H1 (cell line): ENCODE measurements around the gene ANXA2. TPM values are rescaled to one million over a fixed set of nuclear protein-coding genes. Genes with fewer than 3 reads are reported as not detected.

Experiments
- CTCF ChIA-PET: fragments of 300-600 bp; sonication (Branson Sonifier 250); formaldehyde crosslinking; loops from one replicate; lab custom pipeline; 2021; ENCODE audit not compliant: partially characterized antibody; lab: Charles Lee
- POLR2A ChIA-PET: fragments of 300-600 bp; sonication (Branson Sonifier 250); formaldehyde crosslinking; loops from one replicate; lab custom pipeline; 2021; ENCODE audit warnings: inconsistent platforms; ENCODE audit not compliant: partially characterized antibody; lab: Charles Lee
- DNase-seq, 2 experiments: peaks; one replicate each; pipeline versions ENCODE4 v3.0.0 to v3.0.0-alpha.2; 2010 to 2022; ENCODE audit warnings: low spot score in 2 of 2, low read depth in 1 of 2, mixed read lengths in 1 of 2
- FAIRE-seq: peaks from 2 replicates; lab custom pipeline; 2011; peaks lifted over from hg19 to GRCh38; lab: Jason Lieb, UNC
- H2AFZ ChIP-seq: 2 replicates; pipeline ENCODE4 v1.8.1; 2012; ENCODE audit warnings: low read length, inconsistent platforms
- H2AK5ac ChIP-seq: 2 replicates; pipeline ENCODE4 v1.6.1; 2013; ENCODE audit warnings: low read depth, low read length
- H2BK120ac ChIP-seq: replicated peaks from 2 replicates; pipeline ENCODE3; 2013; ENCODE audit warnings: low read depth, low read length, inconsistent platforms
- H2BK12ac ChIP-seq: 2 replicates; pipeline ENCODE4 v1.6.1; 2013; ENCODE audit warnings: low read depth, low read length
- H2BK15ac ChIP-seq: 2 replicates; pipeline ENCODE4 v1.6.1; 2013; ENCODE audit warnings: low read length
- H2BK20ac ChIP-seq: 2 replicates; pipeline ENCODE4 v1.6.1; 2013; ENCODE audit warnings: low read length
- H2BK5ac ChIP-seq: 2 replicates; pipeline ENCODE4 v1.6.1; 2013; ENCODE audit warnings: low read depth, low read length
- H3K14ac ChIP-seq: 2 replicates; pipeline ENCODE4 v1.6.1; 2013; ENCODE audit warnings: inconsistent platforms; ENCODE audit not compliant: insufficient read length
- H3K18ac ChIP-seq: 2 replicates; pipeline ENCODE4 v1.6.1; 2013; ENCODE audit warnings: low read length; ENCODE audit errors: extremely low read depth
- H3K23ac ChIP-seq: 2 replicates; pipeline ENCODE4 v1.6.1; 2013; ENCODE audit warnings: inconsistent platforms; ENCODE audit not compliant: insufficient read length
- H3K23me2 ChIP-seq: 2 replicates; pipeline ENCODE4 v1.6.1; 2013; ENCODE audit warnings: low read depth, low read length
- H3K27ac ChIP-seq: 2 replicates; pipeline ENCODE4 v1.6.1; 2011; ENCODE audit warnings: low read depth, low read length, inconsistent platforms
- H3K27me3 ChIP-seq, 4 experiments: replicated peaks in 1 of 4; 1 replicate in 1 of 4; 2 replicates in 3 of 4; pipeline versions ENCODE4 v1.6.1 to v1.8.1; 2011 to 2013; ENCODE audit warnings: low read length in 3 of 4, mild to moderate bottlenecking in 3 of 4, inconsistent platforms in 2 of 4, mixed read lengths in 2 of 4, moderate library complexity in 1 of 4; ENCODE audit not compliant: control insufficient read depth in 3 of 4, insufficient read depth in 3 of 4; ENCODE audit errors: extremely low read depth in 1 of 4
- H3K36me3 ChIP-seq, 4 experiments: 2 replicates each; pipeline versions ENCODE4 v1.6.1 to v1.8.1; 2011 to 2013; ENCODE audit warnings: mild to moderate bottlenecking in 4 of 4, low read length in 3 of 4, moderate library complexity in 2 of 4, control low read depth in 1 of 4, inconsistent platforms in 1 of 4; ENCODE audit not compliant: insufficient read depth in 4 of 4, control insufficient read depth in 2 of 4
- H3K4ac ChIP-seq: replicated peaks from 2 replicates; pipeline ENCODE3; 2013; ENCODE audit warnings: low read length, low read depth, mixed read lengths, inconsistent platforms; ENCODE audit not compliant: insufficient read length
- H3K4me1 ChIP-seq, 4 experiments: replicated peaks in 1 of 4; 1 replicate in 1 of 4; 2 replicates in 3 of 4; pipeline versions ENCODE4 v1.6.1 to v1.8.1; 2011 to 2013; ENCODE audit warnings: low read length in 3 of 4, inconsistent platforms in 2 of 4, mixed read lengths in 1 of 4; ENCODE audit not compliant: insufficient read depth in 4 of 4, control insufficient read depth in 3 of 4
- H3K4me2 ChIP-seq, 2 experiments: 2 replicates each; pipeline versions ENCODE4 v1.6.1 to v1.8.1; 2011 to 2013; ENCODE audit warnings: low read depth in 2 of 2, low read length in 2 of 2, control low read depth in 1 of 2, inconsistent platforms in 1 of 2, mild to moderate bottlenecking in 1 of 2; ENCODE audit not compliant: insufficient read depth in 1 of 2
- H3K4me3 ChIP-seq, 4 experiments: fragments of 200-600, 300-600 bp in 1 of 4; sonication (generic), shearing (Covaris generic), sonication (Bioruptor Twin) in 1 of 4; 2 replicates each; pipeline versions ENCODE4 v1.5.1 to v1.8.1; 2011 to 2016; ENCODE audit warnings: low read length in 4 of 4, low read depth in 3 of 4, control low read depth in 2 of 4, inconsistent platforms in 2 of 4, mild to moderate bottlenecking in 2 of 4, mixed read lengths in 1 of 4, moderate library complexity in 1 of 4; ENCODE audit not compliant: insufficient read depth in 2 of 4; ENCODE audit errors: extremely low read depth in 1 of 4
- H3K56ac ChIP-seq: replicated peaks from 2 replicates; pipeline ENCODE3; 2013; ENCODE audit warnings: low read depth, mild to moderate bottlenecking, mixed read lengths, low read length, inconsistent platforms; ENCODE audit not compliant: insufficient read length
- H3K79me1 ChIP-seq: 2 replicates; pipeline ENCODE4 v1.6.1; 2013; ENCODE audit warnings: low read depth, low read length, control low read depth
- H3K79me2 ChIP-seq, 2 experiments: 2 replicates each; pipeline versions ENCODE4 v1.6.1 to v1.8.1; 2012 to 2013; ENCODE audit warnings: low read length in 2 of 2, mild to moderate bottlenecking in 2 of 2, inconsistent platforms in 1 of 2; ENCODE audit not compliant: insufficient read depth in 2 of 2, control insufficient read depth in 1 of 2
- H3K9ac ChIP-seq, 4 experiments: replicated peaks in 1 of 4; 1 replicate in 1 of 4; 2 replicates in 3 of 4; pipeline versions ENCODE4 v1.6.1 to v1.8.1; 2011 to 2013; ENCODE audit warnings: low read depth in 3 of 4, low read length in 3 of 4, control low read depth in 2 of 4, mild to moderate bottlenecking in 2 of 4, moderate library complexity in 2 of 4, inconsistent platforms in 1 of 4; ENCODE audit errors: extremely low read depth in 1 of 4
- H3K9me3 ChIP-seq, 2 experiments: 2 replicates each; pipeline versions ENCODE4 v1.6.1 to v1.8.1; 2012 to 2013; ENCODE audit warnings: mild to moderate bottlenecking in 2 of 2, moderate library complexity in 2 of 2, control low read depth in 1 of 2, inconsistent platforms in 1 of 2, low read depth in 1 of 2, low read length in 1 of 2, mixed read lengths in 1 of 2; ENCODE audit not compliant: insufficient read depth in 2 of 2
- H4K20me1 ChIP-seq, 2 experiments: replicated peaks in 1 of 2; 2 replicates each; pipeline versions ENCODE3 to v1.8.1; 2011 to 2013; ENCODE audit warnings: inconsistent platforms in 2 of 2, low read length in 2 of 2, mild to moderate bottlenecking in 1 of 2; ENCODE audit not compliant: insufficient read depth in 2 of 2, control insufficient read depth in 1 of 2
- H4K5ac ChIP-seq: 2 replicates; pipeline ENCODE4 v1.6.1; 2013; ENCODE audit warnings: low read length, low read depth, mixed read lengths, inconsistent platforms; ENCODE audit not compliant: insufficient read length
- H4K8ac ChIP-seq: 2 replicates; pipeline ENCODE4 v1.8.0; 2013; ENCODE audit warnings: mild to moderate bottlenecking, moderate library complexity, low read length, inconsistent platforms; ENCODE audit not compliant: insufficient read depth; ENCODE audit errors: extremely low read depth
- H4K91ac ChIP-seq: replicated peaks from 2 replicates; pipeline ENCODE3; 2013; ENCODE audit warnings: low read length, mixed read lengths, inconsistent platforms; ENCODE audit not compliant: insufficient read length
- BRCA1 ChIP-seq: IDR thresholded peaks from 2 replicates; pipeline ENCODE4 v1.6.1; 2012; ENCODE audit warnings: low read depth, low read length, improper control_type of control experiment
- CEBPB ChIP-seq: IDR thresholded peaks from 2 replicates; pipeline ENCODE4 v1.6.1; 2012; ENCODE audit warnings: low read depth, low read length
- SIN3A ChIP-seq, 2 experiments: IDR thresholded peaks in 1 of 2; conservative IDR thresholded peaks in 1 of 2; 2 replicates each; pipeline ENCODE4 v1.6.1; 2011 to 2012; ENCODE audit warnings: low read length in 2 of 2, improper control_type of control experiment in 1 of 2, low read depth in 1 of 2, mild to moderate bottlenecking in 1 of 2
- SIRT6 ChIP-seq: IDR thresholded peaks from one replicate; pipeline ENCODE4 v1.7.1; 2012; ENCODE audit warnings: low read length, inconsistent platforms
- SP4 ChIP-seq: IDR thresholded peaks from 2 replicates; pipeline ENCODE4 v1.6.1; 2012; ENCODE audit warnings: low read length, inconsistent platforms
- WGBS, 2 experiments: shearing (Covaris generic) in 1 of 2; methylation state at CpG; one replicate each; pipeline versions ENCODE4 v1.1.6 to v1.1.7; 2013 to 2015; ENCODE audit warnings: low lambda C conversion rate in 2 of 2, mixed read lengths in 2 of 2, inconsistent platforms in 1 of 2, low coverage in 1 of 2, missing lambda C conversion rate in 1 of 2; ENCODE audit not compliant: insufficient replicate concordance in 2 of 2, insufficient coverage in 1 of 2, insufficient read length in 1 of 2; ENCODE audit errors: extremely low coverage in 1 of 2, missing lambda C conversion rate in 1 of 2; 5-methylcytosine and 5-hydroxymethylcytosine counted together
- polyA plus RNA-seq, 7 experiments: library from polyadenylated mRNA; depleted of rRNA in 3 of 7; stranded (reverse) in 5 of 7; unstranded in 2 of 7; fragments of >200 nt in 5 of 7; fragments of 200-250 nt in 2 of 7; gene quantifications; 1 replicate in 5 of 7; 2 replicates in 1 of 7; 4 replicates in 1 of 7; pipeline versions ENCODE4 v1.2.1 to v1.2.3, GENCODE V29; 2011 to 2013; ENCODE audit warnings: missing spikeins in 2 of 7, mixed read lengths in 2 of 7
- total RNA-seq: library from RNA; stranded (reverse); fragmentation: NEBNext Ultra II Directional; extraction: Animal tissue kit (Norgen Biotek cat#: 25700); gene quantifications from 2 replicates; pipeline ENCODE4 v1.2.1, GENCODE V29; 2021
- TF ChIP-seq, protein P1 (sequence below): IDR thresholded peaks from 2 replicates; pipeline ENCODE4 v1.6.1; 2011; ENCODE audit warnings: low read depth, mild to moderate bottlenecking, low read length; ENCODE audit not compliant: insufficient read depth
- TF ChIP-seq, protein P2 (sequence below), 3 experiments: IDR thresholded peaks; 1 replicate in 2 of 3; 2 replicates in 1 of 3; pipeline versions ENCODE4 v1.5.1 to v1.6.1; 2011; ENCODE audit warnings: low read length in 3 of 3, mild to moderate bottlenecking in 3 of 3, inconsistent platforms in 2 of 3, low read depth in 1 of 3, moderate library complexity in 1 of 3; ENCODE audit not compliant: insufficient read depth in 1 of 3; ENCODE audit errors: control extremely low read depth in 1 of 3

ANXA2 gene
- total and polyA plus RNA-seq, 2 of the 8 experiments (the other 6 are each of a cell fraction or from before 2014, with no cell fraction given) = 178 to 217 TPM

DNA sequence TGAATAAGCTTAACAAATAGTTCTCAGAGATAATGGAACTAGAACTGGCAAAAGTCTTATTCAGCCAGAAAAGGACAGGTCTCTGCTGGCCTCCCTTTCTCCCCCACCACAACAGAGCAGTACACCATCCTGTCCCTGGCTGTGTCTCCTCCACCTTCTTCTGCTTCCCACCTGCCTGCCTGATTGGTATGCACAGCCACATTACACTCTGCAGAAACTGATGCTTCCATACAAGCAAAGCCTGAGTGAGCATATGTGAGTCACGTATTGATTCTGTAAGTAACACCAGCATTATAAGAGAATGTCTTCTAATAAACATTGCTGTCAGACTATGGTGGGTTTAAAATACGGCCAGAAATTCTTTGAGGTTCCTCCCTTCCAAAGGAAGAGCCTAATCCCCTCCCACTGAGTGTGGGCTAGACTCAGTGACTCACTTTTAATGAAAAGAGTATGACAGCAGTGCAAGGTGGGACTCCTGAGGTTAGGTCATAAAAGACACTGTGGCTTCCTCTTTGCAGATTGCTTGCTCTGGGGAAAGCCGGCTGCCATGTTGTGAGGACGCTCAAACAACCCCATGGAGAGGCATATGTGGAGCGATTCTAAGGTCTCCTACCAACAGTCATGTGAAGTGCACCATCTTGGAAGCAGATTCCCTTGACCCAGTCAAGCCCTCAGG lies 44.4 kb downstream of the ANXA2 start:
- Histone ChIP-seq H3K79me1 (no peaks in the 10 kb centered on the region), H3K18ac (no peak overlapping the region), H2BK5ac (no peak overlapping the region), H3K56ac (no peak overlapping the region), H3K14ac (no peak overlapping the region), H3K9me3 (no peaks in the 10 kb centered on the region), H3K23me2 (no peaks in the 10 kb centered on the region), H3K4ac (no peak overlapping the region), H4K8ac (no peak overlapping the region), H3K27ac (no peak overlapping the region), H2BK15ac (no peak overlapping the region), H3K27me3 (no peaks in the 10 kb centered on the region), H3K23ac (no peak overlapping the region), H2BK12ac (no peak overlapping the region), H3K4me2 (no peak overlapping the region), H3K36me3 (peaks cover 4 to 56% (median 22%) of the 10 kb centered on the region in 4 experiments; a peak in 7 of 8 replicates), H4K91ac (no peak overlapping the region), H2BK120ac (no peak overlapping the region), H3K4me3 (no peak overlapping the region), H3K4me1 (no peaks in the 10 kb centered on the region; a peak in 1 of 7 replicates), H4K5ac (no peak overlapping the region), H2AK5ac (no peak overlapping the region), H3K9ac (no peak overlapping the region), H2BK20ac (no peak overlapping the region), H4K20me1 (peaks cover 0 to 1% of the 10 kb centered on the region in 2 experiments), H3K79me2 (no peaks in the 10 kb centered on the region), H2AFZ (no peak overlapping the region)
- ChIA-PET POLR2A (no interaction called here), CTCF (interaction anchor here (0.5 to 2.2 kb wide), 5 partner anchors 13 to 168 kb away, joined by 3 to 8 read pairs (median 3); no protein-coding TSS in a partner anchor)
- FAIRE-seq (no peak), DNase-seq (no peak)
- 57% methylated on average over 5 of the region's 5 CpGs; no CpG with 5 or more reads in 1 of the 2 experiments for WGBS, 2 experiments
- TF ChIP-seq SIN3A (conservative IDR thresholded peaks at IDR 0.05 in 1 of 2, IDR thresholded peaks at IDR 0.05 in 1 of 2; ENCODE audit: low read depth in 1 of 2, low read length in 2 of 2) (no peak), SIRT6 (no peak), SP4 (no peak), BRCA1 (no peak), CEBPB (no peak)
- TF ChIP-seq, protein P1, sequence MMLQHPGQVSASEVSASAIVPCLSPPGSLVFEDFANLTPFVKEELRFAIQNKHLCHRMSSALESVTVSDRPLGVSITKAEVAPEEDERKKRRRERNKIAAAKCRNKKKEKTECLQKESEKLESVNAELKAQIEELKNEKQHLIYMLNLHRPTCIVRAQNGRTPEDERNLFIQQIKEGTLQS = no peak
- TF ChIP-seq, protein P2, sequence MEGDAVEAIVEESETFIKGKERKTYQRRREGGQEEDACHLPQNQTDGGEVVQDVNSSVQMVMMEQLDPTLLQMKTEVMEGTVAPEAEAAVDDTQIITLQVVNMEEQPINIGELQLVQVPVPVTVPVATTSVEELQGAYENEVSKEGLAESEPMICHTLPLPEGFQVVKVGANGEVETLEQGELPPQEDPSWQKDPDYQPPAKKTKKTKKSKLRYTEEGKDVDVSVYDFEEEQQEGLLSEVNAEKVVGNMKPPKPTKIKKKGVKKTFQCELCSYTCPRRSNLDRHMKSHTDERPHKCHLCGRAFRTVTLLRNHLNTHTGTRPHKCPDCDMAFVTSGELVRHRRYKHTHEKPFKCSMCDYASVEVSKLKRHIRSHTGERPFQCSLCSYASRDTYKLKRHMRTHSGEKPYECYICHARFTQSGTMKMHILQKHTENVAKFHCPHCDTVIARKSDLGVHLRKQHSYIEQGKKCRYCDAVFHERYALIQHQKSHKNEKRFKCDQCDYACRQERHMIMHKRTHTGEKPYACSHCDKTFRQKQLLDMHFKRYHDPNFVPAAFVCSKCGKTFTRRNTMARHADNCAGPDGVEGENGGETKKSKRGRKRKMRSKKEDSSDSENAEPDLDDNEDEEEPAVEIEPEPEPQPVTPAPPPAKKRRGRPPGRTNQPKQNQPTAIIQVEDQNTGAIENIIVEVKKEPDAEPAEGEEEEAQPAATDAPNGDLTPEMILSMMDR (IDR thresholded peaks at IDR 0.05; ENCODE audit: control extremely low read depth in 1 of 3, insufficient read depth in 1 of 3, low read depth in 1 of 3, low read length in 3 of 3) = no peak
